WERI-Rb-1 (cell line): Measurements from ENCODE around the gene CLASP2.
"Not testable (repeated sequence)": the region's sequence is repeated elsewhere in the genome, so short reads cannot be mapped to it uniquely, and the experiment has no call there.

Source experiments
- DNase-seq: peaks from one replicate; pipeline ENCODE4 v3.0.0-alpha.2; 2020
- H3K27ac ChIP-seq: fragments of 250-450 bp; sonication (Bioruptor Pico); 2 replicates; pipeline ENCODE4 v1.5.1; 2020; ENCODE audit warnings: mild to moderate bottlenecking, moderate library complexity
- H3K27me3 ChIP-seq: fragments of 250-450 bp; sonication (Bioruptor Pico); 2 replicates; pipeline ENCODE4 v1.5.1; 2021; ENCODE audit warnings: mild to moderate bottlenecking, low read depth, moderate library complexity; ENCODE audit not compliant: insufficient read depth, severe bottlenecking
- H3K36me3 ChIP-seq: fragments of 250-450 bp; sonication (Bioruptor Pico); 2 replicates; pipeline ENCODE4 v1.5.1; 2020; ENCODE audit warnings: mild to moderate bottlenecking, moderate library complexity
- H3K4me3 ChIP-seq: 2 replicates; pipeline ENCODE4 v1.5.1; 2011; ENCODE audit warnings: low read depth, mild to moderate bottlenecking, control low read depth, low read length
- H3K9me3 ChIP-seq: fragments of 250-450 bp; sonication (Bioruptor Pico); 2 replicates; pipeline ENCODE4 v1.5.1; 2021; ENCODE audit warnings: mild to moderate bottlenecking, moderate library complexity; ENCODE audit not compliant: severe bottlenecking
- CTCF ChIP-seq: IDR thresholded peaks from 2 replicates; pipeline ENCODE4 v1.5.1; 2011; ENCODE audit warnings: low read depth, mild to moderate bottlenecking, control low read depth, inconsistent platforms, low read length

The CLASP2 gene

GRCh38 chr3:33467786-33468185, 250.3 kb downstream of the CLASP2 start:
- peak; percentile 10 for DNase-seq
- no peak overlapping the region for H3K4me3 ChIP-seq
- peaks cover 15% of the 10 kb centered on the region for H3K9me3 ChIP-seq
- H3K27ac ChIP-seq: peak overlapping the region; percentile 33; the same call in 1 of the 2 replicates
- no peaks in the 10 kb centered on the region for H3K27me3 ChIP-seq
- no peaks in the 10 kb centered on the region for H3K36me3 ChIP-seq
- TF ChIP-seq CTCF: no peak

- Histone ChIP-seq H3K36me3 (no peaks in the 10 kb centered on the region), H3K27me3 (no peaks in the 10 kb centered on the region), H3K27ac (no peak overlapping the region), H3K4me3 (no peak overlapping the region), H3K9me3 (peaks cover 17% of the 10 kb centered on the region)
- no peak for DNase-seq
- TF ChIP-seq CTCF: no peak
These were observed 257.0 kb downstream of the CLASP2 start for GRCh38 chr3:33461097-33461496.

DNA sequence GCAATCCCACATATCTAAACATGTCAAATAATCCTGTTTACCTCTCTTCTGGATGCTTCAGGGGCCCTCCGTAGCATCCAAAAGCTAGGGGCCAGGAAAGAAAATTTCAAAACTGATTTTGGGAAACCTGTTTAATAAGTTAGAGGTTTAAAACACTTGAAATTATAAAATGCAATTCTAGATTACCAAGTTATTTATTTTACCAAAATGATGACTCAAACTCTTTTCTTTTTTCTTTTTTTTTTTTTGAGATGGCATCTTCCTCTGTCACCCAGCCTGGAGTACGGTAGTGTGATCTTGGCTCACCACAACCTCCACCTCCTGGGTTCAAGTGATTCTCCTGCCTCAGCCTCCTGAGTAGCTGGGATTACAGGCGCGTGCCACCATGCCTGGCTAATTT, 258.5 kb downstream of the CLASP2 start:
- not testable (repeated sequence) for DNase-seq, H3K27ac ChIP-seq, H3K36me3 ChIP-seq

DNA sequence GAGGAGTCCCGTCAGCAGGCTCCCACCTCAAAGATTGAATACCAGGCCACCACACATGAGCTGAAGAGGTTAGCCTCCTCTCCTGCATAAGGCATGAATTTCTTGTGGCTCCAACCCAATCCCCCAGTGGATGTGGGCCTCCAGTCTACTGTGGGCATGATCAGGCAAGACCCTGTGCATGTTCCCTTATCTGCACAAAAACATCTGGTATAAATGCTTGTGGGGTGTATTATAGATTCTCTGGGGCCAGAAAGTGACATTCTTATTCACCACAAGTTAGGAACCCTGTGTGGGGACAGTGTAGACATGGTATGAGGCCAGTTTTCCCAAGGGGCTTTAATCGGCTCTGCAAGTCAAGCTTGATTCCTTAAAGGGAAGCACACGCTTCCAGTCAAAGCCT, 259.6 kb downstream of the CLASP2 start:
- no peak for DNase-seq
- no peaks in the 10 kb centered on the region for H3K36me3 ChIP-seq
- no peak overlapping the region for H3K4me3 ChIP-seq
- TF ChIP-seq CTCF: no peak
- no peaks in the 10 kb centered on the region for H3K27me3 ChIP-seq
- no peak overlapping the region for H3K27ac ChIP-seq
- peaks cover 20% of the 10 kb centered on the region for H3K9me3 ChIP-seq

More for the DNA sequence above, 258.5 kb downstream of the CLASP2 start:
- peaks cover 17% of the 10 kb centered on the region for H3K9me3 ChIP-seq
- H3K27me3 ChIP-seq, H3K4me3 ChIP-seq: not testable (repeated sequence)

DNA sequence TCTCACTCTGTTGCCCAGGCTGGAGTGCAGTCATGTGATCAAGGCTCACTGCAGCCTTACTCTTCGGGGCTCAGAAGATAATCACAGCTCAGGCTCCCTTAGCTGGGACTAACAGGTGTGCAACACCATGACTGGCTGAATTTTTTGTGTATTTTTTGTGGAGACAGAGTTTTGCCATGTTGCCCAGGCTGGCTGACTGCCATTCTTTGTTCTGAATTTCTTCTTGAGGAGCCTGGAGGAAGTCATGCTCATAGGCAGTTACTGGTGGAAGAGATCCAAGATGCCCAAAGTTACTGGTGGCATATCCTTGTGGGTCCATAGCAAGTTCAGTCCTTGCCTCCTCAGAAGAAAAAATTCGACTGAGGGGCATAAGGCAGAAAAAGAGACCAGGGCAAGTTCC, 261.3 kb downstream of the CLASP2 start:
- Histone ChIP-seq H3K27ac (no peak overlapping the region), H3K27me3 (no peaks in the 10 kb centered on the region), H3K9me3 (peaks cover 25% of the 10 kb centered on the region), H3K36me3 (no peaks in the 10 kb centered on the region), H3K4me3 (no peak overlapping the region)
- no peak for TF ChIP-seq CTCF
- no peak for DNase-seq

- no peak for DNase-seq
- Histone ChIP-seq H3K4me3 (no peak overlapping the region), H3K27me3 (no peaks in the 10 kb centered on the region), H3K9me3 (peaks cover 12% of the 10 kb centered on the region), H3K36me3 (no peaks in the 10 kb centered on the region), H3K27ac (no peak overlapping the region)
- TF ChIP-seq CTCF: no peak
These were observed 264.7 kb downstream of the CLASP2 start for GRCh38 chr3:33453331-33453761.

GRCh38 chr3:33451994-33452393, 266.1 kb downstream of the CLASP2 start:
- DNase-seq, H3K36me3 ChIP-seq, H3K4me3 ChIP-seq, H3K9me3 ChIP-seq, H3K27ac ChIP-seq, H3K27me3 ChIP-seq: not testable (repeated sequence)
